ENCODE results near the gene EFCAB9.
"Not testable (repeated sequence)": the region's sequence is repeated elsewhere in the genome, so short reads cannot be mapped to it uniquely, and the experiment has no call there.

EFCAB9 gene

GRCh38 chr5:172193872-172194271 lies at the start of gene EFCAB9:
Gene EFCAB9, plus strand, starts transcription at chr5:172194172. Its CDS starts 1 bp downstream, at chr5:172194173.
- no peak for DNase-seq (ENCODE audit: low read depth in 3 of 3, low spot score in 1 of 3)

- no peak for DNase-seq (ENCODE audit: low read depth in 3 of 3, low spot score in 1 of 3)
Observed at GRCh38 chr5:172144291-172144815, 49.6 kb upstream of the EFCAB9 start.

GRCh38 chr5:172144931-172145869 lies 48.8 kb upstream of the EFCAB9 start:
- no peak for DNase-seq (ENCODE audit: low read depth in 3 of 3, low spot score in 1 of 3)

GRCh38 chr5:172145870-172146747 lies 47.9 kb upstream of the EFCAB9 start:
- no peak for DNase-seq (ENCODE audit: low read depth in 3 of 3, low spot score in 1 of 3)

GRCh38 chr5:172146748-172147092 lies 47.3 kb upstream of the EFCAB9 start:
- DNase-seq (ENCODE audit: low read depth in 3 of 3, low spot score in 1 of 3), result no peak

- no peak for DNase-seq (ENCODE audit: low read depth in 3 of 3, low spot score in 1 of 3)
Observed at GRCh38 chr5:172147857-172148256, 46.1 kb upstream of the EFCAB9 start.

- no peak for DNase-seq (ENCODE audit: low read depth in 3 of 3, low spot score in 1 of 3)
Observed at GRCh38 chr5:172148381-172148780, 45.6 kb upstream of the EFCAB9 start.

GRCh38 chr5:172149073-172149472 lies 44.9 kb upstream of the EFCAB9 start:
- DNase-seq (ENCODE audit: low read depth in 3 of 3, low spot score in 1 of 3), result no peak

- not testable (repeated sequence) for DNase-seq (ENCODE audit: low read depth in 3 of 3, low spot score in 1 of 3)
Observed at GRCh38 chr5:172149481-172149880, 44.5 kb upstream of the EFCAB9 start.

- no peak for DNase-seq (ENCODE audit: low read depth in 3 of 3, low spot score in 1 of 3)
Observed at GRCh38 chr5:172150514-172151425, 43.2 kb upstream of the EFCAB9 start.

- DNase-seq (ENCODE audit: low read depth in 3 of 3, low spot score in 1 of 3), result no peak
Observed at GRCh38 chr5:172151661-172152210, 42.2 kb upstream of the EFCAB9 start.

- no peak for DNase-seq (ENCODE audit: low read depth in 3 of 3, low spot score in 1 of 3)
Observed at GRCh38 chr5:172153695-172154094, 40.3 kb upstream of the EFCAB9 start.

- not testable (repeated sequence) for DNase-seq (ENCODE audit: low read depth in 3 of 3, low spot score in 1 of 3)
Observed at GRCh38 chr5:172155101-172155500, 38.9 kb upstream of the EFCAB9 start.

GRCh38 chr5:172156541-172156994 lies 37.4 kb upstream of the EFCAB9 start:
- no peak for DNase-seq (ENCODE audit: low read depth in 3 of 3, low spot score in 1 of 3)

GRCh38 chr5:172159016-172159415 lies 35.0 kb upstream of the EFCAB9 start:
- DNase-seq (ENCODE audit: low read depth in 3 of 3, low spot score in 1 of 3), result no peak

GRCh38 chr5:172160506-172160905 lies 33.5 kb upstream of the EFCAB9 start:
- no peak for DNase-seq (ENCODE audit: low read depth in 3 of 3, low spot score in 1 of 3)

- no peak for DNase-seq (ENCODE audit: low read depth in 3 of 3, low spot score in 1 of 3)
Observed at GRCh38 chr5:172162323-172162986, 31.5 kb upstream of the EFCAB9 start.

GRCh38 chr5:172162987-172163343 lies 31.0 kb upstream of the EFCAB9 start:
- no peak for DNase-seq (ENCODE audit: low read depth in 3 of 3, low spot score in 1 of 3)

- DNase-seq (ENCODE audit: low read depth in 3 of 3, low spot score in 1 of 3), result no peak
Observed at GRCh38 chr5:172163346-172163745, 30.6 kb upstream of the EFCAB9 start.

- no peak for DNase-seq (ENCODE audit: low read depth in 3 of 3, low spot score in 1 of 3)
Observed at GRCh38 chr5:172164769-172165212, 29.2 kb upstream of the EFCAB9 start.
